Psoas muscle (tissue), 8 donors: ENCODE results near the gene STRADB. TPM values are rescaled to one million over a fixed set of nuclear protein-coding genes. Genes with fewer than 3 reads are reported as not detected.

Experiments used
- ATAC-seq, 4 donors: fragments of 200-7000 bp; cut with Tn5 transposase; one replicate each; pipeline ENCODE4 v1.9.1; 2020; ENCODE audit warnings: moderate library complexity in 3 of 4, mild to moderate bottlenecking in 2 of 4
- DNase-seq, 2 donors: peaks; one replicate each; pipeline ENCODE4 v3.0.0-alpha.2; 2020
- H3K27ac ChIP-seq: fragments of 200-600 bp; one replicate; pipeline ENCODE4 v1.8.0; 2022
- H3K27me3 ChIP-seq, 3 donors: fragments of 200-600 bp in 1 of 3; one replicate each; pipeline versions ENCODE4 v1.6.1 to v1.8.0; 2013 to 2022; ENCODE audit warnings: low read length in 2 of 3, mild to moderate bottlenecking in 2 of 3, moderate library complexity in 1 of 3; ENCODE audit not compliant: insufficient read depth in 3 of 3
- H3K36me3 ChIP-seq, 2 donors: fragments of 200-600 bp in 1 of 2; one replicate each; pipeline versions ENCODE4 v1.6.1 to v1.8.0; 2013 to 2022; ENCODE audit warnings: low read depth in 1 of 2, mild to moderate bottlenecking in 1 of 2, moderate library complexity in 1 of 2; ENCODE audit not compliant: insufficient read depth in 1 of 2
- H3K4me1 ChIP-seq: fragments of 200-600 bp; one replicate; pipeline ENCODE4 v1.8.0; 2022
- H3K4me3 ChIP-seq: fragments of 200-600 bp; one replicate; pipeline ENCODE4 v1.8.0; 2022; ENCODE audit warnings: mild to moderate bottlenecking
- H3K9me3 ChIP-seq: fragments of 200-600 bp; one replicate; pipeline ENCODE4 v1.8.0; 2022
- CTCF ChIP-seq: fragments of 200-600 bp; IDR thresholded peaks from one replicate; pipeline ENCODE4 v1.8.0; 2022; ENCODE audit warnings: antibody characterized with exemption
- WGBS, 3 donors: extraction: QIAGEN DNeasy Blood & Tissue Kit; methylation state at CpG; one replicate each; pipeline versions ENCODE4 v1.1.6 to v1.1.7; 2013; 5-methylcytosine and 5-hydroxymethylcytosine counted together
- intact Hi-C, 2 donors: fragments of 100-400 bp; cut with DNase I; formaldehyde crosslinking; loops; one replicate each; pipeline versions ENCODE4 v1.11.0 to v1.14.2; 2022
- polyA plus RNA-seq, 3 donors: library from polyadenylated mRNA; stranded (reverse); fragments of 200-250 nt; gene quantifications; one replicate each; pipeline ENCODE4 v1.2.3, GENCODE V29; 2013
- total RNA-seq, 4 donors: library from RNA; stranded (reverse); fragmentation: NEBNext Ultra II Directional in 2 of 4; extraction: Animal tissue kit (Norgen Biotek cat#: 25700) in 2 of 4; gene quantifications; one replicate each; pipeline versions ENCODE4 v1.2.1 to v1.2.4, GENCODE V29; 2021 to 2023
- donor health status: healthy with polysubstance abuse.
- donor health status: DM: no; HTN: no; CAD: no; lungs with moderate emphysema.
- donor health status: Bipolar disorder and iron deficiency.
- donor health status: healthy.
- donor health status: DM: yes; HTN: yes; CAD: no.
- donor health status: DM: no; HTN: no; CAD: no.
- donor health status: DM: no; HTN: no; CAD: no.
- donor health status: DM: yes; HTN: yes; CAD: no.

The STRADB gene
- total and polyA plus RNA-seq, 7 donors = 48.5 to 175 (median 79.7) TPM

GRCh38 chr2:201415149-201415548, 36.4 kb upstream of the STRADB start:
- 15 to 36% (median 33%) methylated on average over 2 of the region's 2 CpGs for WGBS, 3 donors
- intact Hi-C loops = no loop called here
- peak overlapping the region; percentile 56 for H3K27ac ChIP-seq

GRCh38 chr2:201419057-201419635, 32.4 kb upstream of the STRADB start:
- no peak for TF ChIP-seq CTCF
- intact Hi-C loops = no loop called here
- Histone ChIP-seq H3K4me1 (peaks cover 25% of the 10 kb centered on the region), H3K4me3 (no peak overlapping the region), H3K27me3 (no peaks in the 10 kb centered on the region), H3K9me3 (no peaks in the 10 kb centered on the region), H3K27ac (no peak overlapping the region), H3K36me3 (peaks cover 0 to 5% of the 10 kb centered on the region in 2 donors)
- DNase-seq = no peak
- ATAC-seq = no peak
- 70 to 78% (median 73%) methylated on average over 3 of the region's 3 CpGs for WGBS, 3 donors

More at GRCh38 chr2:201415149-201415548, 36.4 kb upstream of the STRADB start:
- H3K9me3 ChIP-seq = no peaks in the 10 kb centered on the region
- no peaks in the 10 kb centered on the region for H3K27me3 ChIP-seq
- DNase-seq (no peak), ATAC-seq (no peak)
- peaks cover 46% of the 10 kb centered on the region for H3K4me1 ChIP-seq
- no peak for TF ChIP-seq CTCF
- peak overlapping the region; percentile 37 for H3K4me3 ChIP-seq
- H3K36me3 ChIP-seq = peaks cover 0 to 2% of the 10 kb centered on the region in 2 donors

- no peak for TF ChIP-seq CTCF
- no peak for DNase-seq
- WGBS, 3 donors = 85 to 87% (median 87%) methylated on average over 4 of the region's 4 CpGs
- Histone ChIP-seq H3K27me3 (no peaks in the 10 kb centered on the region), H3K4me3 (no peak overlapping the region), H3K36me3 (peaks cover 0 to 5% of the 10 kb centered on the region in 2 donors), H3K27ac (no peak overlapping the region), H3K4me1 (peaks cover 25% of the 10 kb centered on the region), H3K9me3 (no peaks in the 10 kb centered on the region)
- intact Hi-C loops = no loop called here
- ATAC-seq = no peak
Measured at GRCh38 chr2:201419986-201420385, 31.6 kb upstream of the STRADB start.

- Histone ChIP-seq H3K36me3 (peaks cover 0 to 5% of the 10 kb centered on the region in 2 donors), H3K27me3 (no peaks in the 10 kb centered on the region), H3K9me3 (no peaks in the 10 kb centered on the region), H3K4me3 (no peak overlapping the region), H3K27ac (no peak overlapping the region), H3K4me1 (peaks cover 24% of the 10 kb centered on the region)
- intact Hi-C loops = no loop called here
- 46 to 69% (median 56%) methylated on average over 3 of the region's 3 CpGs for whole genome bisulfite sequencing, 3 donors
- TF ChIP-seq CTCF = no peak
- ATAC-seq = peak in 1 of 4 donors; percentile 31
- DNase-seq = no peak
Measured at GRCh38 chr2:201420442-201421113, 31.0 kb upstream of the STRADB start.
